T-helper 1 cell treated with Interleukin-12 subunit alpha and Interleukin-12 subunit beta and Interleukin-4 antibody, amounts not matched to agents 30 ng/mL and 1 ng/mL, for 36 hours (primary cell): ENCODE measurements around the gene PACRG. TPM values are rescaled to one million over a fixed set of nuclear protein-coding genes. Genes with fewer than 3 reads are reported as not detected.
"Not testable (repeated sequence)": the region's sequence is repeated elsewhere in the genome, so short reads cannot be mapped to it uniquely, and the experiment has no call there.

ENCODE experiments used
- intact Hi-C: fragments of 100-400 bp; cut with micrococcal nuclease; formaldehyde crosslinking; loops from one replicate; pipeline ENCODE4 v1.15.1; 2024
- total RNA-seq: library from RNA; stranded (reverse); gene quantifications from 2 replicates; pipeline ENCODE4 v1.2.3, GENCODE V29; 2022

PACRG gene
- total RNA-seq, 1 donor from 2014 or later, result not detected

GRCh38 chr6:162934844-162935243 is 207.1 kb downstream of the PACRG start:
- intact Hi-C loops, result no loop called here

- intact Hi-C loops, result no loop called here
Observed at GRCh38 chr6:162940426-162940825, 212.7 kb downstream of the PACRG start.

GRCh38 chr6:162941128-162941527 is 213.4 kb downstream of the PACRG start:
- intact Hi-C loops, result no loop called here

GRCh38 chr6:162942866-162943265 is 215.1 kb downstream of the PACRG start:
- intact Hi-C loops, result no loop called here

- intact Hi-C loops, result no loop called here
Observed at GRCh38 chr6:162943369-162943768, 215.6 kb downstream of the PACRG start.

- intact Hi-C loops, result no loop called here
Observed at GRCh38 chr6:162951164-162951743, 223.5 kb downstream of the PACRG start.

- intact Hi-C loops, result no loop called here
Observed at GRCh38 chr6:162952423-162952822, 224.6 kb downstream of the PACRG start.

- intact Hi-C loops, result no loop called here
Observed at GRCh38 chr6:162957062-162957461, 229.3 kb downstream of the PACRG start.

GRCh38 chr6:162960679-162961457 is 233.1 kb downstream of the PACRG start:
- intact Hi-C loops, result no loop called here

- intact Hi-C loops, result no loop called here
Observed at GRCh38 chr6:162962093-162962492, 234.3 kb downstream of the PACRG start.

GRCh38 chr6:162963861-162964260 is 236.1 kb downstream of the PACRG start:
- intact Hi-C loops, result no loop called here

GRCh38 chr6:162964488-162965140 is 236.8 kb downstream of the PACRG start:
- intact Hi-C loops, result no loop called here

- intact Hi-C loops, result no loop called here
Observed at GRCh38 chr6:162965366-162965765, 237.6 kb downstream of the PACRG start.

- intact Hi-C loops, result no loop called here
Observed at GRCh38 chr6:162970246-162970645, 242.5 kb downstream of the PACRG start.

GRCh38 chr6:162971356-162971755 is 243.6 kb downstream of the PACRG start:
- intact Hi-C loops, result no loop called here

GRCh38 chr6:162973151-162973872 is 245.5 kb downstream of the PACRG start:
- intact Hi-C loops, result no loop called here

- intact Hi-C loops, result no loop called here
Observed at GRCh38 chr6:162973980-162974379, 246.2 kb downstream of the PACRG start.

- intact Hi-C loops, result no loop called here
Observed at GRCh38 chr6:162974685-162975084, 246.9 kb downstream of the PACRG start.

- intact Hi-C loops, result no loop called here
Observed at GRCh38 chr6:162976141-162976540, 248.4 kb downstream of the PACRG start.

- intact Hi-C loops, result not testable (repeated sequence)
Observed at GRCh38 chr6:162983234-162983633, 255.5 kb downstream of the PACRG start.

- intact Hi-C loops, result no loop called here
Observed at GRCh38 chr6:162998777-162999176, 271.0 kb downstream of the PACRG start.
